ENCODE results near the gene TOMM20. TPM values are rescaled to one million over a fixed set of nuclear protein-coding genes. Genes with fewer than 3 reads are reported as not detected.

The TOMM20 gene
- total RNA-seq, 2 experiments from 2014 or later = 155 to 159 TPM

DNA sequence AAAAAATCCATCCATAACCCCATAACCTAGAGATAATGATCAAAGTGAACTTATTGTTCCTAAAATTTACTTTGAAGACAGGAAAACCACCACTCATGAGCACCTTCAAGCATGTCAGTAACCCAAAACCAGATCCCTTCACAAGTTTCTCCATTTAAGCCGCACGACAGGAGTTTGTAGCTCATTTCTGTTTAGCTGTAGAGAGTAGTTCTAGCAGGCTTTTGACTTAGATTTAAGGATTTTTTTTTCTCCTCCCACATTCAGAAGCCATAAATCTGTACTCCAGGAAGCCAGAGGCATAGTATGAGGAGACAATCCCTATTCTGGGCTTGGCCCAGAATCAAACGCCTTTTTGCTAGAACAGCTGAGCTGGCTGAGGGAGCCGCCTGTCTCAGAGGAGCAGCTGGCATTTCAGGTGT, 25.6 kb downstream of the TOMM20 start:
- POLR2A ChIA-PET = no interaction called here

DNA sequence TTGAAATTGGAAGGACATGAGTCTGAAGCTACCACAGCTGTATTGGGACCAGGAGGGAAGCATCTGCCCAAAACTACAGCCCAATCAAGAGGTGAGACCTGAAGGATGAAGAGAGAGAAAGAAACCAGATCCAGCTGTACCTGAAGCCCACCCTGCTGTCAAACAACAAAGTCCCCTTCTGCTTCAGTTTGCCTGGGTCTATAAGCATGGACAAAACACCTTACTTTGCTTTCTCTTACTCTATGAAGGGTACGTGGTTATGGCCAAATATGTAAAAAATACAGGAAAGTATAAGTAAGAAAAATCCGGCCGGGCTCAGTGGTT, 26.4 kb downstream of the TOMM20 start:
- intact Hi-C loops (cut with micrococcal nuclease) = no loop called here
- Mint-ChIP-seq H3K27ac (no peak overlapping the region), H3K9me3 (no peaks in the 10 kb centered on the region), H3K36me3 (ENCODE audit: low read depth) (peaks cover 13% of the 10 kb centered on the region), H3K4me1 (ENCODE audit: low read depth) (peaks cover 39% of the 10 kb centered on the region), H3K4me3 (no peak overlapping the region), H3K27me3 (peaks cover 6% of the 10 kb centered on the region)
- POLR2A ChIA-PET = no interaction called here
- DNase-seq (no peak), ATAC-seq (no peak)
- CTCF ChIA-PET = interaction anchor here (0.7 to 2.1 kb wide), 5 partner anchors 10 to 319 kb away, joined by 3 to 11 read pairs (median 3); no protein-coding TSS in a partner anchor
- TF ChIP-seq, protein P1, sequence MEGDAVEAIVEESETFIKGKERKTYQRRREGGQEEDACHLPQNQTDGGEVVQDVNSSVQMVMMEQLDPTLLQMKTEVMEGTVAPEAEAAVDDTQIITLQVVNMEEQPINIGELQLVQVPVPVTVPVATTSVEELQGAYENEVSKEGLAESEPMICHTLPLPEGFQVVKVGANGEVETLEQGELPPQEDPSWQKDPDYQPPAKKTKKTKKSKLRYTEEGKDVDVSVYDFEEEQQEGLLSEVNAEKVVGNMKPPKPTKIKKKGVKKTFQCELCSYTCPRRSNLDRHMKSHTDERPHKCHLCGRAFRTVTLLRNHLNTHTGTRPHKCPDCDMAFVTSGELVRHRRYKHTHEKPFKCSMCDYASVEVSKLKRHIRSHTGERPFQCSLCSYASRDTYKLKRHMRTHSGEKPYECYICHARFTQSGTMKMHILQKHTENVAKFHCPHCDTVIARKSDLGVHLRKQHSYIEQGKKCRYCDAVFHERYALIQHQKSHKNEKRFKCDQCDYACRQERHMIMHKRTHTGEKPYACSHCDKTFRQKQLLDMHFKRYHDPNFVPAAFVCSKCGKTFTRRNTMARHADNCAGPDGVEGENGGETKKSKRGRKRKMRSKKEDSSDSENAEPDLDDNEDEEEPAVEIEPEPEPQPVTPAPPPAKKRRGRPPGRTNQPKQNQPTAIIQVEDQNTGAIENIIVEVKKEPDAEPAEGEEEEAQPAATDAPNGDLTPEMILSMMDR (IDR thresholded peaks at IDR 0.05) = no peak

More for the DNA sequence above, 25.6 kb downstream of the TOMM20 start:
- H3K27me3 Mint-ChIP-seq = peaks cover 5% of the 10 kb centered on the region
- ATAC-seq (no peak), DNase-seq (no peak)
- H3K27ac Mint-ChIP-seq = no peak overlapping the region
- no peak overlapping the region for H3K4me3 Mint-ChIP-seq
- CTCF ChIA-PET = interaction anchor here (0.7 to 4.2 kb wide), 6 partner anchors 8 to 402 kb away, joined by 3 to 37 read pairs (median 11); partner anchors contain the start of gene B3GALNT2
- peaks cover 19% of the 10 kb centered on the region for H3K36me3 Mint-ChIP-seq (ENCODE audit: low read depth)
- TF ChIP-seq, protein P1 (IDR thresholded peaks at IDR 0.05) = no peak
- H3K4me1 Mint-ChIP-seq (ENCODE audit: low read depth) = peaks cover 42% of the 10 kb centered on the region
- intact Hi-C loops (cut with micrococcal nuclease) = no loop called here
- H3K9me3 Mint-ChIP-seq = no peaks in the 10 kb centered on the region

DNA sequence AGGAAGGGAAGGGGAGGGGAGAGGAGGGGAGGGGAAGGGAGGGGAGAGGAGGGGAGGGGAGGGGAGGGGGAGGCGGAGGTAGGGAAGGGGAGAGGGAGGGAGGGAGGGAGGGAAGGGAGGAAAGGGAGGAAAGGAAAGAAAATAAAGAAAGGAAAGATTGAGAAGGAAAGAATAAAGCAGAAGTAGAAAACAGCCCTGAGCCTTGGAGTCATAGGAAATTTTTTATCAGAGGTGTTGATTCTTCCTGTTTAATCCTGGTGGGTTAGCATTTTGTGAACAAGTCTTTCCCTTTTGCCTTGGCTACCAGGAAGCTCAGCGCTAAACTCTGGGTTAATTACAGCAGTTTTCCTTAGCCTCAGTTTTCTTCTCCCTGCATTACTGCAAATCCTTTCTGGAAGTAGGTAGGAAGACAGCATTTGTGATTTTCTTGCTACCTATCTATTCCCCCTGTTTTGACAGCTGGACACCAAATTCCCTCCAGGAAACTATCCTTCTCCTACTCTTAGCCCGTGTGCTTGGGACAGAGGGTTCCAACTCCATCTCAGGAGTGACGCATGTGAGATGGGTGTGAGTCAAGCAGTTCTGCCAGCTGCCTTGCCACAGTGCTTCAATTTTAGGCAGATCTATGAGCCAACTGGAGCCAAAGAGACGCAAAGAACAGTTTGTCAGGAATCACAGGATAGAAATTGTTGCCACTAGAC, 26.9 kb downstream of the TOMM20 start:
- Mint-ChIP-seq H3K4me1 (ENCODE audit: low read depth) (peaks cover 34% of the 10 kb centered on the region), H3K27ac (no peak overlapping the region), H3K9me3 (no peaks in the 10 kb centered on the region), H3K4me3 (no peak overlapping the region), H3K27me3 (peaks cover 6% of the 10 kb centered on the region), H3K36me3 (ENCODE audit: low read depth) (peaks cover 8% of the 10 kb centered on the region)
- POLR2A ChIA-PET = interaction anchor here (0.6 kb wide), 2 partner anchors 65 to 490 kb away, joined by 3 read pairs; no protein-coding TSS in a partner anchor
- intact Hi-C loops (cut with micrococcal nuclease) = no loop called here
- TF ChIP-seq, protein P1 (IDR thresholded peaks at IDR 0.05) = no peak
- DNase-seq = no peak
- CTCF ChIA-PET = interaction anchor here (0.7 to 2.1 kb wide), 8 partner anchors 10 to 614 kb away, joined by 3 to 11 read pairs (median 3); no protein-coding TSS in a partner anchor
- ATAC-seq = no peak

DNA sequence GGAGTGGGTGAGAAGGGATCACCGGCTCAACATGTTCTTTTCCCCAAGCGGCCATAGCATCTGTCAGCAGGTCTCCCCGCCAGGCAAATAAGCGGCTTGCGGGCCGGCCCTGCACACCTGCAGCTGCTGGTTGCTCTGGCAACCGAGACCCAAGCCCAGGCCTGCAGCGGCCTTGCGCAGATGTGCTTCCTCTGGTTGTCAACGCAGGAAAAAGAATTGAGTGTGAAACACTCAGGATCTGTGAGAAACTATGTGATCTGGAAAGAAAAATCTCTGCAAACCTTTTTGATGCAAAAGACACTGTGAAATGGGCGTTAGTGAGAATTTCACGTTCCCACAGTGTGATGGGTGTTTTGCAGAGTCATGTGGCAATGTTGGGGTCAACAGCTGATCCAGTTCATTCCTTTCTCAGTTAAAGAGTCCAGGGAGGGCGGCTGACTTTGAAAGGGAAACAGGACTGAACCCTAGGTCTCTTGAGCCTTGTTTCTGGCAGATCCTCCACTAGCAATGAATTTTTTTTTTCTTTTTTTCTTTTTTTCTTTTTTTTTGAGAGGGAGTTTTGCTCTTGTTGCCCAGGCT, 28.4 kb downstream of the TOMM20 start:
- CTCF ChIA-PET = interaction anchor here (1.1 to 1.3 kb wide), 2 partner anchors 10 to 16 kb away, joined by 3 to 4 read pairs; no protein-coding TSS in a partner anchor
- no peaks in the 10 kb centered on the region for H3K9me3 Mint-ChIP-seq
- H3K4me3 Mint-ChIP-seq = no peak overlapping the region
- TF ChIP-seq, protein P1 (IDR thresholded peaks at IDR 0.05) = no peak
- POLR2A ChIA-PET = no interaction called here
- no peak for DNase-seq
- H3K36me3 Mint-ChIP-seq (ENCODE audit: low read depth) = peaks cover 6% of the 10 kb centered on the region
- peaks cover 27% of the 10 kb centered on the region for H3K4me1 Mint-ChIP-seq (ENCODE audit: low read depth)
- no peak overlapping the region for H3K27ac Mint-ChIP-seq
- peaks cover 6% of the 10 kb centered on the region for H3K27me3 Mint-ChIP-seq
- no peak for ATAC-seq
- intact Hi-C loops (cut with micrococcal nuclease) = no loop called here

DNA sequence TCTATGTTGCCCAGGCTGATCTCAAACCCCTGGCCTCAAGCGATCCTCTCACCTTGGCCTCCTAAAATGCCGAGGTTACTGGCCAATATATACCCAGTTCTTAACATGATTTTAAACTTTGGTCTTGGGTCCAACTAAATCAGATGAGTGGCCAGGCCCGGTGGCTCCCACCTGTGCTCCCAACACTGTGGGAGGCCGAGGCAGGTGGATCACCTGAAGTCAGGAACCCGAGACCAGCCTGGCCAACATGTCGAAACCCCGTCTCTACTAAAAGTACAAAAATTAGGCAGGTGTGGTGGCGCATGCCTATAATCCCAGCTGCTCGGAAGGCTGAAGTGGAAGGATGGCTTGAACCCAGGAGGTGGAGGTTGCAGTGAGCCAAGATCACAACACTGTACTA, 29.6 kb downstream of the TOMM20 start:
- H3K27me3 Mint-ChIP-seq = peaks cover 6% of the 10 kb centered on the region
- TF ChIP-seq, protein P1 (IDR thresholded peaks at IDR 0.05) = no peak
- DNase-seq (no peak), ATAC-seq (no peak)
- H3K4me3 Mint-ChIP-seq = no peak overlapping the region
- no peaks in the 10 kb centered on the region for H3K9me3 Mint-ChIP-seq
- CTCF ChIA-PET = no interaction called here
- POLR2A ChIA-PET = no interaction called here
- H3K27ac Mint-ChIP-seq = no peak overlapping the region
- peaks cover 16% of the 10 kb centered on the region for H3K4me1 Mint-ChIP-seq (ENCODE audit: low read depth)
- peaks cover 4% of the 10 kb centered on the region for H3K36me3 Mint-ChIP-seq (ENCODE audit: low read depth)
- intact Hi-C loops (cut with micrococcal nuclease) = no loop called here

All from activated CD8-positive, alpha-beta T cell treated with anti-CD3 and anti-CD28 coated beads for 36 hours (primary cell).